GM21717 (cell line): ENCODE results near the gene PLA2G3.

ENCODE experiments used
- ATAC-seq: cut with Tn5 transposase; IDR thresholded peaks from one replicate; pipeline ENCODE4 v1.9.1; 2021; ENCODE audit warnings: mild to moderate bottlenecking, moderate library complexity; ENCODE audit not compliant: unreplicated experiment

Gene PLA2G3

DNA sequence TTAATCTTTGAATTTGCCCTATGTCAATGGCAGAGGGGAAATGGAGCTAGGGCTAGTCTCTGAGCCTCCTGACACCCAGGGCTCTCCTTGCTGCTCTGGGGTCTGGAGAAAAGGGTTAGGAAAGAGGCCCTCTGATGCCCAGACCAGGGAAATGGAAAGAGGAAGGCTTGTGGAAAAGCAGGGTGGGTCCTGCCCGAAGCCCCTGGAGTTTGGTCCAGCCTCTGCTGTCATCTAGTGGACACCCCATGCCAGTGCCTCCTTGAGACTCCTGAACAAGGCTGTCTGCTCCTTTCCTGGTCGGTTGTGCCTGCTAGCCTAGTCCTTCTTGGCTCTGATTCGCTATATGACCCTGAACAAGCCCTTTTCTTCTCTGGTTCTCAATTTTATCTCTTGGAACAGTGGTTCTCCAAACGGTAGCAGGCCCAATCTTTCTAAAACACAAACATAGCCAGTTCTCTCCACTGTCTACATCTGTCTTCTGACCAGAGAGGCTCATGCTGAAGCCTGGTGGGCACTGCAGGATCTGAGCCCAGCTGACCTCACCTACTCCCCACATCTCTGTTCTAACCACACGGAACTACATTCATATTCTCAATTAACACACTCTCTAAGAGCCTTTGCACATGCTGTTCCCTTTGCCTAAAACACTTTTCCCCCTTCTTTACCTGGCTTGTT, 8.8 kb upstream of the PLA2G3 start:
- ATAC-seq, result no peak

DNA sequence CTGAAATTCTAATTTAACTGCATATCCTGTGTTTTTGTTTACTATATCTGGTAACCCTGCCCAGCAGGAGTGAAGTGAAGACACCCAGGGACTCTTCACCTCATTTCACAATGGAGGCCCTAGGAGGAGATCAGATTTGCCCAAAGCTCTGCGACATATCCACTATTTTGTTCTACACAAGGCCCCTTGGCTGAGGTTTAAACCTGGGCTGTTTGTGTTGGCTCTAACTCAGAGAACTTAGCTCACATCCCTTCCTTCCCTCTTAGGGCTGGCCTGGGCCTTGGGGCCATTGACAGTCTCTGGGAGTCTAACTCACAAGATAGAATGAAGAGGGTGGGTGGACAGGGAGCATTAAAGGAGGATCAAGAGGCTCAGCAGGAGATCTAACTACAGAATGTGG, 8.2 kb upstream of the PLA2G3 start:
- no peak for ATAC-seq

DNA sequence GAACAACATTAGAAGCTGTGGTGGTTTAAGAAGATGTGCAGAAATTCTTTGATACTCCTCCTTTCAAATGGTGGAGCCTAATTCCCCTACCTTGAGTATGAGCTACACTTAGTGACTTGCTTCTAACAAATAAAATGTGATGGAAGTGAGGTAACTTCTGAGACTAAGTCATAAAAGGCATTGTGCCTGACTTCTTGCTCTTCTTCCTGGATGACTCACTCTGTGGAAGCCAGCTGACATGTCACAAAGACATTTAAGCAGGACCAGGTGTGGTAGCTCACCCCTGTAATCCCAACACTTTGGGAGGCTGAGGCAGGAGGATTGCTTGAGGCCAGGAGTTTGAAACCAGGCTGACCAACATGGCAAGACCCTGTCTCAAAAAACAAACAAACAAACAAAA, 3.9 kb upstream of the PLA2G3 start:
- no peak for ATAC-seq

DNA sequence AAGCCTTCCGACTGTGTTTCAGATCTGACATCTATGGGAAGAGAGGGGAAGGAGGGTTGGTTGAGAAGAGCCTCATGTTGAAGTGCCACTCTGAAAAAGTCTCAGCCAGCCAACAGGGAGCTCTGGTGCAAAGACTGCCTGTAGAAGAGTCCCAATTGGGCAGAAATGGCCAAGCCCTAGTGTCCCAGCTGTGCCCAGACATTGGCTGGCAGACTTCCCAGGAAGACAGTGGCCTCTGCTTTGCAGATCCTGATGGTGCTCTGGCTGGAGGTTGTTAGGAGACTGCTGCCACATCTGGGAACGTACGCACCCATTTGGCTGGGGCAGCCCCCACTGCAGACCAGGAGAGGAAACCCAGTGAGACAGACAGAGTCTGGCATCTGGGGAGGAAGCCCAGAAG, 3.2 kb upstream of the PLA2G3 start:
- no peak for ATAC-seq

DNA sequence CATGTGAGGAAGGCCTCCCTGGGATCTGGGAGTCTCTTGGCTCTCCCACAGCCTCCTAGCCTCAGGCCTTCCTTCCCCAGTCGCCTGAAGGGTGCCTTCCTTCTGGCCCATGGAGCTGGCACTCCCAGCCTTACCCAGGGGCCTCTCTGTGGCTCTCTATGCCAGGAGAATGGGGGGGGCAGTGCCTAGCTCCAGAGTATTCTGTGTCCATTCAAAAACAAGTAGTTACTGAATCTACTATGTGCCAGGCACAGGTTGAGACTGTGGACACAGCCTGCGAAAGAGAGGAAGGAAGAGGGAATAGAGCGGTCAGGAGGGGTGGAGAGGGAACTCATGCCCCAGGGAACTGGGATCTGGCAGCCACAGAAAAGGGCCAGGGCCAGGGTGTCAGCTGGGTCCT, 2.7 kb upstream of the PLA2G3 start:
- no peak for ATAC-seq

DNA sequence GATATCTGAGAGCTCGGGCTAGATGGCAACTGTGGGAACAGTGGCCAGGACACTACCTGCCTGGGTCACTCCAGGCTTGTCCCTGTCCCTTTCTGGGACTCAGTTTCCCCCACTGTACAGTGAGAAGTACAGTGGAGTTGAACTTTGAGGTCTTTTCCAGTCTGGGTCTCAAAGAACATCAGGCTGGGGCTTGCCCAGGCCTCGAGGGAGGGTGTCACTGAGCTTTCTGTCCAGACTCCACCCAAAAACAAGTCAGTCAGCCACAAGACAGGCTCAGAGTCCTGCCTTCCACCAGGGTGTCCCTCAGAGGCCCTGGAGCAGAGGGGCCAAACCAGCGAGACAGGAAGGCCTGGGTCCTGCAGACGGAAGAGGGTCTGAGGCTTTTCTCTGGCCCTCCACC, 2.0 kb upstream of the PLA2G3 start:
- ATAC-seq, result no peak

DNA sequence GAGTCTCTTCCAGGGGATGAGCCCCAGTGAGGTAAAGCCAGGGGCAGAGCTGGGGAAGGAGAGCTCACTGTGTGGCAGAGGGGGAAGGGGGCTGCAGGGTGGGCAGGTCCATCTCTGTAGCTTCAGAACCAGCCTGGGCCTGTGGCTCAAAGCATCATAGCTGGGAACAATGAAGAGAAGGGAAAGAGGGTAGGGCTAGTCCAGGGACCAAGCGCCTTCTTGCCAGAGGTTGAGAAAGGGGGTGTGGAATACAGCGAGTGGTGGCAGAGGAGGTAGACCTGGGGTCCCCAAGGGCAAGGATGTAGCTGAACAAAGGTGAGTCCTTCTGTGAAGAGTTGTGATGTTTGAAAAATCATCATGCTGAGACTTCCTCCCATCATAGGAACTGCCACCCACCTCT, 1.2 kb upstream of the PLA2G3 start:
- ATAC-seq, result no peak

DNA sequence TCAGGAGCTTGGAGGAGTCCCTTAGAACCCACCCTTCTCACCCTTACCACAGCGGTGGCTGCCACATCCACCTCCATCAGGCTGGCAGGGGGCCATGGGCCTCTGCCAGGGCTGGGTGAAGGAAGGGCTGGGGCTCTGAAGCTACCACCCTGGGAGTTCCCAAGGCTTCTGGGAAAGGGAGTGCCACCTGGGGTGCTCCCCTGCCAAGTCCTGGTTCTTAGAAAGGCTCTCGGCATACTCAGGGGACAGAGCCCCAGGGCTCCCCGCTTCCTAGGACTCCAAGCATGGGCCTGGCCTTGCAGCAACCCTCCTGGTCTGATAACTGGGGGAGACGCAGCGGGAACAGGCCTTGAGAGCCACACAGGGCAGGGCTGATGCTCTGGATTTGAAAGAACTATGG, 438 bp upstream of the PLA2G3 start:
- no peak for ATAC-seq

DNA sequence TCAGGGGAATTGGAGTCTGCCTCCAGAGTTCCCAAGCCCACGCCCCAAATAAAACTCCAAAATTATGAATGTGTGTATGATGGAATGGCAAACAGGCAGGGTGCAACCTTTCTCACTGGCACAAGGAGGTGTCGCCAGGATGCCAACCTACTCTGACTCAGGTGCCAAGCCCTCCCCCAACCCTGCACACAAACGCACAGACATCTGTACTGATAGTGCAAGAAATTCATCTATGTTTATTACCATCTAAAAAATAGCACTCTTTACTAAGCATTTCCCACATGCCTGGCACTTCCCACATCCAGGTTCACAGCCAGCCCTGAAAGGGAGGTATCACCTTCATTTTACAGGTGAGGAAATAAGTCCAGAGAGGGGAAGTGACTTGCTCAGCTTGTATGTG, 1.2 kb downstream of the PLA2G3 start:
- no peak for ATAC-seq

DNA sequence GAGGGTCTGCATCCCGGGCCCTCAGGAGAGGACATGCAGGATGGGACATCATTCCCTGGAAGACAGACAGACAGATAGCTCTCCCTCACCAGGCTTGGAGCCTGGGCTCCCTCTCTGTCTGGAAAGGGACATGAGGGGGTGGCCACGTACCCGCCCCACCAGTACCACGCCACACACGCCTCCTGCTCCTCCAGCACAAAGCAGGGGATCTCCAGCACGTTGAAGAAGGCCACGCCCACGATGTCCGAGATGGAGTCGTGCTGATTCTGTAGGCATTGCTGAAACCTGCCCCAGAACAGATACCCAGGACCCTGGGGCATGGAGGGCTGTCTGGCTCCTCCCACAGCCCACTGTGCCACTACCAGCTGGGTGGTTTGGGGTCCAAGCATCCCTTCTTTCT, 2.2 kb downstream of the PLA2G3 start:
- no peak for ATAC-seq

DNA sequence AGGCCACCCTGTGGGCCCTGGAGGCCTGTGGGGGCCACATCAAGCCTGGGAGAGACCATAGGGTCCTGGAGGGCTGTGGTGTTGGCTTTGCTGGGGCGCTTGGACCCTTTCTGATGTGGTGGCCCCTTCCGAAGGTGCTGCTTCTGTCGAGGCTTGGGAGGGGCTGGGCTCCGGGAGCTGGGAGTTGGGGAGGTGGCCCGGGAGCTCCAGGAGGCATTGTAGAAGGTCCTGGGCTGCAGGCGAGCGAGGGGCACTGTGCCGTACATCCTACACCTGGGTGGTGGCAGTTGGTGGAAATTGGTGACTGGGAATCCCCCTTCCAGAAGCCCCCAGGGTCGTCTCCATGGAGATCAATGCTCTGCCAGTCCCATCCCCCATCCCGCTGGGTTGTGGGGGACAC, 2.6 kb downstream of the PLA2G3 start:
- no peak for ATAC-seq

DNA sequence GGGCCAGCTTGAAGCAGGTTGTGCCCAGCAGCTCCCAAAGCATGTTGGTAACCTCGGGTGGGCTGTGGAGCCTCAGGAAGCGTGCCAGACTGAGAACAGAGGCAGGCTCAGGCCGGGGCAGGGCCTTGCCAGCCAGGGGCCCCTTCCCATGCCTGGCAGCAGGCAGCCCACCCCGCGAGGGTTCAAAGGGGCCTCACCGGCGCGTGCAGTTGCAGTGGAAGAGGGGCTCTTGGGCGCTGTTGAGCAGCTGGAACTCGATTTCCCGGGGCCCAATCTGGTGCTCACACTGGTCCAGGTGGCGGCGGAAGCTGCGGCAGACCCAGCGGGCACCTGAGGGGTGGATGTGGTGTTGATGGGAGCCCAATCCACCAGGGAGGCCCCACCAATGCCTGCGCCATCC, 3.6 kb downstream of the PLA2G3 start:
- no peak for ATAC-seq

DNA sequence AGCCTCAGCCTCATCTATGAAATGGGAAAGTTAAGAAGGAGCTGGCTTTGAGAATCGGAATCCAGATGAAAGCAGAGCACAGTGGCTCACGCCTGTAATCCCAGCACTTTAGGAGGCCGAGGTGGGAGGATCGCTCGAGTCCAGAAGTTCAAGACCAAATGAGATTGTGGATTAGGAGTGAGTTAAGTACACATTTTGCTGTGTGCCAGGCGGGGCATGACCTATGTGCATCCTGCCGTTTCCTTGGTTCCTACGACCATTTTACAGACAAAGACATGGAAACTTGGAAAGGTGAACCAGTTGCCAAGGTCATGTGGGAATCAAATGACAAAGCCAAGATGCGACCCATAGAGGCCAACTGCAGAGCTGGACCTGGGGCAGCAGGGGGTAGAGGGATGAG, 4.2 kb downstream of the PLA2G3 start:
- no peak for ATAC-seq

DNA sequence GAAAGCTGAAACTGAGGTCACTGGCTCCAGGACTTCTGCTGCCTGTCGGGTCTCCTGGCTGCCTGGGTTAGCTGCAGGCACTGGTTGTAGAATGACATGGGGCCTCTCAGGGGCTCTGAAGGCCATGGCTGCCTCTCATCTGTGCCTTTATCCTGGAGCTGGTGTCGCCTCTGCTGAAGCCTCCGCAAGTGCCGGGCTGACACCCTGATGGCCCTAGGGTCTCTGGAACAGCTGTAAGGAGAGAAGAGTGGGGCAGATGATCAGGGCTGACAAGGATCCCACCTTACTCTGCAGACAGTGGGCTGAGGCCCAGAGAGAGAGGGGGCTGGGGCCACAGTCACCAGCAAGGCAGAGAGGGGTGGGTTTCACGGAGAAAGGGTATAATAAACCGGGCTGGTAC, 4.6 kb downstream of the PLA2G3 start:
- no peak for ATAC-seq

DNA sequence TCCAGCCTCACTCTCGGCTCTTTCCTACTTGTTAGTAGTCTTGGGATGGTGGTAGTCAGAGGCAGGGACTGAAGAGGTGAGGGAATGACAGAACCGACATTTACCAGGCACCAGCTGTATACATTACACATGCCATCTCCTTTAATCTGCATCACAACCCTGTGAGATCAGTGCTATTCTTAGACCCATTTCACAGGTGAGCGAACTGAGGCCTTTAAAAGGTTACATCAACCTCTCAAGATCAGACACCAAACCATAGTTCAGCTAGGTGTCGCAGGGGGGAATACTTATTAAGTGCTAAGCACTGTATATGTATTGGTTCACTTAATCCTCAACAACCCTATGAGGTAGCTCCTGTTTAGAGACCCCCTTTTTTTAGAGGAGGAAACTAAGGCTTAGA, 5.6 kb downstream of the PLA2G3 start:
- ATAC-seq, result no peak

DNA sequence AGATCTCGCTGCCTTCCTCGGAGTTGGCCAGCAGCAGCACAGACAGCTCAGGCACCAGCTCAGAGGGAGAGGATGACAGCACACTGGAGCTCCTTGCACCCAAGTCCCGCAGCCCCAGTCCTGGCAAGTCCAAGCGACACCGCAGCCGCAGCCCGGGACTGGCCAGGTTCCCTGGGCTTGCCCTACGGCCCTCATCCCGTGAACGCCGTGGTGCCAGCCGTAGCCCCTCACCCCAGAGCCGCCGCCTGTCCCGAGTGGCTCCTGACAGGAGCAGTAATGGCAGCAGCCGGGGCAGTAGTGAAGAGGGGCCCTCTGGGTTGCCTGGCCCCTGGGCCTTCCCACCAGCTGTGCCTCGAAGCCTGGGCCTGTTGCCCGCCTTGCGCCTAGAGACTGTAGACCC, 6.4 kb downstream of the PLA2G3 start:
- no peak for ATAC-seq

DNA sequence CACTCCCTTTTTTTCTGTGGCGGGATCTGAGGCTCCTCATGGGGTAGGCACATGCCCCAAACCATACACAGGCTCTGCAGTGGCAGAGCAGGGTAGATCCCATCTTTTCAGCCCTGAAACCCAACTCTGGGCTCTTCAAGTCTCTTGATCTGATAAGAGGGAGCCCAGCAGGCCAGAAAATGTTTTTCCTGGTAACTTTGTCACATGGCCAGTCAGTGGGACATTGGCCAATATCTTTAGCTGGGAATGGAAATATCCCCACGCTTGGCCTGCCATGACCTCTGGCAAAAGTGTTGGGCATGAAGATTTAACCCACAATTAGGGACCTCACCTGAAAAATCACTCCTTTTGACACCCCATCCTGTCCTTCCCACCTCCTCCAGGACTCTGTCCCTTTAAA, 9.4 kb downstream of the PLA2G3 start:
- no peak for ATAC-seq

DNA sequence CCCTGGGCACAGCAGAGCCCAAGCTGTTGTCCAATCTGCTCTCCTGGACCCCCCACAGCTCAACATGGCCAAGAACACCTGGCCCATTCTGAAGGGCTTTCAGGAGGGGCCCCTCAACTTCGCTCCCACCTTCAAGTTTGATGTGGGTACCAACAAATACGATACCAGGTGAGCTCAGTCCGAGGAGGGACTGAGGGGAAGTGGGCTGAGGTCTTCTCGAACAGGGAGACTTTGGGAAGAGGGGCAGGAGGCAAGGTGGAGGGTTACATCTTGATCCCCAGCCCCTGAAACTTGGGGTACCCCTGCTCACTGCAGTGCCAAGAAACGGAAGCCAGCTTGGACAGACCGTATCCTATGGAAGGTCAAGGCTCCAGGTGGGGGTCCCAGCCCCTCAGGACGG, 12.2 kb downstream of the PLA2G3 start:
- no peak for ATAC-seq

DNA sequence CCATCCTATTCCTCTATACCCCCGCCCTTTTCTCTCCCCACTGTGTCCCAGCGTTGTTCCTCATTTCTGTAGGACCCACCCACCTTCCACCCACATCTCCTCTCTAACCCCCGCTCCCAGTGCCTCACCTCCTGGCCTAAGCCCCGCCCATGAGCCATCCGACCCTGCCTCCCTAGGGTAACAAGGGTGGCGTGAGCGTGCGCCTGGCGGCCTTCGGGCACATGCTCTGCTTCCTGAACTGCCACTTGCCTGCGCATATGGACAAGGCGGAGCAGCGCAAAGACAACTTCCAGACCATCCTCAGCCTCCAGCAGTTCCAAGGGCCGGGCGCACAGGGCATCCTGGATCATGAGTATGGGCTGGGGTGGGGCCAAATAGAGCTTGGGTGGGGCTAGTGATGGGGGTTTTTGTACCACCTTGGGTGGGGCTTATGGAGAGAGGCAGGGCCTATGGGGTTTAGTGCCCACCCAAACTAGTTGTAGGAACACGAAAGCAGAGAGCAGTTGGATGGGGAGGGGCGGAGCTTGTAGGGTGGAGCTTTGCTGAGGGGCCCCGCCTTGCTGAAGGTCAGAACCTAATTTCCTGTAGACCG, 13.0 kb downstream of the PLA2G3 start:
- no peak for ATAC-seq

DNA sequence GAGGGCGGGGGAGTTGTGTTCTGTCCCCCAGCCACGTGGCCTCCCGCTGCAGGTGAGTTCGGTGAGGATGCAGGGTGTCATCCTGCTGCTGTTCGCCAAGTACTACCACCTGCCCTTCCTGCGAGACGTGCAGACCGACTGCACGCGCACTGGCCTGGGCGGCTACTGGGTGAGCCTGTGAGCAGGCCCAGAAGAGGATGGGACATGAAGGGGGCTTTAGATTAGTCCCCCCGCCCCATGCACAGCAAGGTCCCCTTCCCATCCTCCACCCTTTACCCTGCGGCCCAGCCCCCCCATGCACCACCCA, 13.5 kb downstream of the PLA2G3 start:
- ATAC-seq, result no peak

DNA sequence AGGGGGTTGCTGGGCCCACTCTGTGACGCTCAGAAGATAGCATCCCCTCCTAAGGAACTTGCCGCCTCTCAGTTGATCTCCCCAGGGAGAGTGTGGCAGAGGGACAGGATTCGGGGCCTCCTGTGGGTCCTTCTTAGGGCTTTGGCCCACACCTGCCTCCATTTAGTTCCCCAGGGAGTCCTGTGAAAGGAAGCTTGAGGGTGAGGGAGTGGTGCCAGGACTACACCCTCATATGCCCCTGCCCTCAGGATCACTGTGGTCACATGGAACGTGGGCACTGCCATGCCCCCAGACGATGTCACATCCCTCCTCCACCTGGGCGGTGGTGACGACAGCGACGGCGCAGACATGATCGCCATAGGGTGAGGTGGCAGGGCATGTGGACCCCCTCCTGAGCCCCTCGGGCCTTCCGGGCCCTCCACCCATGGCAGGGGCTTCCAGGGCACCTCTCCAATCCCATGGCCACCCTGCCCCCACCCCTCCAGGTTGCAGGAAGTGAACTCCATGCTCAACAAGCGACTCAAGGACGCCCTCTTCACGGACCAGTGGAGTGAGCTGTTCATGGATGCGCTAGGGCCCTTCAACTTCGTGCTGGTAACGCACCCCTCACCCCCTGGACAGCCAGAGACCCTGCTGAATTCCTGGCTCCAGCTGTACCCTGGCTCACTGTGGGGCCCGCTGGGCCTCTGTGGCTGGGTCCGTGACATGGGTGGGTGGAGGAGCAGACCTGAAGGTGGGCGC, 14.0 kb downstream of the PLA2G3 start:
- no peak for ATAC-seq

DNA sequence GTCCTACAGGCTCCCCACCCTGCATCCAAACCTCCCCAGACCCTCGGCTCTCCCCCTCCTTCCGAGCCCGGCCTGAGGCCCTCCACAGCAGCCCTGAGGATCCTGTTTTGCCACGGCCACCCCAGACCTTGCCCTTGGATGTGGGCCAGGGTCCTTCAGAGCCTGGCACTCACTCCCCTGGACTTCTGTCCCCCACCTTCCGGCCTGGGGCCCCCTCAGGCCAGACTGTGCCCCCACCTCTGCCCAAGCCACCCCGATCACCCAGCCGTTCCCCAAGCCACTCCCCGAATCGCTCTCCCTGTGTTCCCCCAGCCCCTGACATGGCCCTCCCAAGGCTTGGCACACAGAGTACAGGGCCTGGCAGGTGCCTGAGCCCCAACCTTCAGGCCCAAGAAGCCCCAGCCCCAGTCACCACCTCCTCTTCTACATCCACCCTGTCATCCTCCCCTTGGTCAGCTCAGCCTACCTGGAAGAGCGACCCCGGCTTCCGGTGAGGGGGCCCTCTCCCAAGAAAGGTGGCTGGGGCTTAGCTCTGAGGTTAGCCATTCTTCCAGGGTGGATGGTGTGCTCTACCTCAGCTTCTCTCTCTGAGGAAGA, 14.7 kb downstream of the PLA2G3 start:
- ATAC-seq, result no peak
